Mucosa of descending colon (tissue), 3 donors: ENCODE results near the gene FGG. TPM values are rescaled to one million over a fixed set of nuclear protein-coding genes. Genes with fewer than 3 reads are reported as not detected.

ENCODE experiments used
- ATAC-seq: fragments of 200-7000 bp; cut with Tn5 transposase; one replicate; pipeline ENCODE4 v1.9.1; 2020; ENCODE audit warnings: mild to moderate bottlenecking, moderate library complexity
- DNase-seq, 3 donors: peaks; one replicate each; pipeline ENCODE4 v3.0.0-alpha.2; 2020
- H3K36me3 ChIP-seq: fragments of 200-600 bp; one replicate; pipeline ENCODE4 v1.8.0; 2021; ENCODE audit warnings: low read depth, mild to moderate bottlenecking
- H3K4me1 ChIP-seq: fragments of 200-600 bp; one replicate; pipeline ENCODE4 v1.8.0; 2021; ENCODE audit warnings: low read depth, mild to moderate bottlenecking
- H3K4me3 ChIP-seq: fragments of 200-600 bp; one replicate; pipeline ENCODE4 v1.8.0; 2021; ENCODE audit warnings: mild to moderate bottlenecking
- H3K9me3 ChIP-seq: fragments of 200-600 bp; one replicate; pipeline ENCODE4 v1.8.0; 2021; ENCODE audit warnings: mild to moderate bottlenecking
- CTCF ChIP-seq: fragments of 200-600 bp; IDR thresholded peaks from one replicate; pipeline ENCODE4 v1.8.0; 2022; ENCODE audit warnings: antibody characterized with exemption, mild to moderate bottlenecking
- intact Hi-C, 2 donors: fragments of 100-400 bp; cut with DNase I in 1 of 2; cut with micrococcal nuclease in 1 of 2; formaldehyde crosslinking; loops; one replicate each; pipeline versions ENCODE4 v1.11.0 to v1.11.1; 2022; cut with DNase I, micrococcal nuclease
- total RNA-seq, 3 donors: library from RNA; stranded (reverse); fragmentation: NEBNext Ultra II Directional in 2 of 3; extraction: Animal tissue kit (Norgen Biotek cat#: 25700) in 2 of 3; gene quantifications; one replicate each; pipeline versions ENCODE4 v1.2.1 to v1.2.4, GENCODE V29; 2021 to 2023
- donor health status: DM: no; HTN: no; CAD: no; lungs with moderate emphysema.
- donor health status: DM: no; HTN: no; CAD: no.
- donor health status: DM: no; HTN: yes; CAD: no.

The FGG gene
- total RNA-seq, 3 donors from 2014 or later, result 0.69 TPM; not detected in 2

- H3K4me1 ChIP-seq, result no peaks in the 10 kb centered on the region
- intact Hi-C loops, result no loop called here
- no peak for TF ChIP-seq CTCF
- DNase-seq, result no peak
- no peaks in the 10 kb centered on the region for H3K36me3 ChIP-seq
- H3K4me3 ChIP-seq, result no peak overlapping the region
- ATAC-seq, result no peak
- no peaks in the 10 kb centered on the region for H3K9me3 ChIP-seq
These were observed 35.1 kb downstream of the FGG start for GRCh38 chr4:154577324-154577723.

- no peaks in the 10 kb centered on the region for H3K9me3 ChIP-seq
- DNase-seq (no peak), ATAC-seq (no peak)
- no peaks in the 10 kb centered on the region for H3K36me3 ChIP-seq
- no peaks in the 10 kb centered on the region for H3K4me1 ChIP-seq
- TF ChIP-seq CTCF, result no peak
- intact Hi-C loops, result no loop called here
- H3K4me3 ChIP-seq, result no peak overlapping the region
These were observed 38.1 kb downstream of the FGG start for GRCh38 chr4:154574311-154574710.

GRCh38 chr4:154573190-154573870 lies 39.1 kb downstream of the FGG start:
- Histone ChIP-seq H3K36me3 (no peaks in the 10 kb centered on the region), H3K4me3 (no peak overlapping the region), H3K9me3 (no peaks in the 10 kb centered on the region), H3K4me1 (no peaks in the 10 kb centered on the region)
- intact Hi-C loops, result no loop called here
- DNase-seq (no peak), ATAC-seq (no peak)
- no peak for TF ChIP-seq CTCF

- no peak for ATAC-seq
- Histone ChIP-seq H3K4me1 (no peaks in the 10 kb centered on the region), H3K9me3 (no peaks in the 10 kb centered on the region), H3K36me3 (no peaks in the 10 kb centered on the region), H3K4me3 (no peak overlapping the region)
- intact Hi-C loops, result no loop called here
- DNase-seq, result no peak
- no peak for TF ChIP-seq CTCF
These were observed 42.9 kb downstream of the FGG start for GRCh38 chr4:154569584-154569983.

GRCh38 chr4:154569028-154569427 lies 43.4 kb downstream of the FGG start:
- intact Hi-C loops, result no loop called here

More at GRCh38 chr4:154569028-154569427, 43.4 kb downstream of the FGG start:
- H3K9me3 ChIP-seq, result no peaks in the 10 kb centered on the region
- TF ChIP-seq CTCF, result no peak
- H3K4me1 ChIP-seq, result no peaks in the 10 kb centered on the region
- no peak for ATAC-seq
- DNase-seq, result no peak
- H3K4me3 ChIP-seq, result no peak overlapping the region
- no peaks in the 10 kb centered on the region for H3K36me3 ChIP-seq
